ENCODE results near the gene PPP1R1C. TPM values are rescaled to one million over a fixed set of nuclear protein-coding genes. Genes with fewer than 3 reads are reported as not detected.
"Not testable (repeated sequence)": the region's sequence is repeated elsewhere in the genome, so short reads cannot be mapped to it uniquely, and the experiment has no call there.

PPP1R1C gene, protein sequence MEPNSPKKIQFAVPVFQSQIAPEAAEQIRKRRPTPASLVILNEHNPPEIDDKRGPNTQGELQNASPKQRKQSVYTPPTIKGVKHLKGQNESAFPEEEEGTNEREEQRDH
- 2.0 TPM for total RNA-seq

DNA sequence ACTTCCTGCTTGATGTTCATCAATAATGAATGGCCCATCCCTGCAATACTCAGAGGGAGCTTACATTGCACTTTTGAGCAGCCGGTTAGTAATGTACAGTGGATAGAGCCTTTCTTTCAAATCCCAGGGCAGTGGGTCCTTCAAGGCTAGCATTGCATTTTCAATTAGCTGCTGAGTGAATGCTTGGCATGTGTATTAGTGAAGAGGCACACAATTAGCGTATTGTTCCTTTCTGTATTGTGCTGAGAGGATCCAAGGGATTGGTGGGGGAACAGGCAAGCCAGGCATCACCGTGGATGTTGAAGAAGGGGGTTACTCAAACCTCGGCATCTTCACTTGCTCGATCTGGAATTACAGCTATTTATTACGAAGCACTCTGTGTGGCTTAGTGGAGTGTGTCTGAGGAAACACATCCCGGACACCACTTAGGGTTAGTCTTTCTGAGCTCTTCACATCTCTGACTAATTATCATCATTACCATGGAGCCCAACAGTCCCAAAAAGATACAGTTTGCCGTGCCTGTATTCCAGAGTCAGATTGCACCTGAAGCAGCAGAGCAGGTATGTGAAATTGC, at the start of gene PPP1R1C:
TSS of gene PPP1R1C (plus strand) at position 222 of the 574 bp plus-strand sequence. CDS start at position 480, 258 bp downstream.
- DNase-seq (ENCODE audit: low spot score): no peak

DNA sequence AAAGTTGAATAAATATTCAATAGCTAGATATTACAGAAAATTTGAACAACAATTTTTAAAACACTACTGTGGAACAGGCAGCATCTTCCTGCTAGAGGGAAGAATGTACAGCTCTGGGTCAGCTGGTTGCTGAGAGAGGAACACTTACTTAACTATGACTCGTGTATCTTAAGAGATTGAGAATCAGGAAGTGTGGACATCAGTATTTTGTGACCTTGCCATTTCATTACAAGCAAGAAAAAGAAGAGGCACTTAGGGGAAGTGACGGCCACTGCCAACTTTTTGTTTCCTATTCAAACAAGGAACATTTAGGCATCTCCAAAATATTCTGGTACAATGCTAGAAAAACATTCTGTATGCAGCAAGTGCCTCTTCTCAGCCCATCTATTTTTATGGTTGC, 48.2 kb upstream of the PPP1R1C start:
- DNase-seq (ENCODE audit: low spot score): no peak

DNA sequence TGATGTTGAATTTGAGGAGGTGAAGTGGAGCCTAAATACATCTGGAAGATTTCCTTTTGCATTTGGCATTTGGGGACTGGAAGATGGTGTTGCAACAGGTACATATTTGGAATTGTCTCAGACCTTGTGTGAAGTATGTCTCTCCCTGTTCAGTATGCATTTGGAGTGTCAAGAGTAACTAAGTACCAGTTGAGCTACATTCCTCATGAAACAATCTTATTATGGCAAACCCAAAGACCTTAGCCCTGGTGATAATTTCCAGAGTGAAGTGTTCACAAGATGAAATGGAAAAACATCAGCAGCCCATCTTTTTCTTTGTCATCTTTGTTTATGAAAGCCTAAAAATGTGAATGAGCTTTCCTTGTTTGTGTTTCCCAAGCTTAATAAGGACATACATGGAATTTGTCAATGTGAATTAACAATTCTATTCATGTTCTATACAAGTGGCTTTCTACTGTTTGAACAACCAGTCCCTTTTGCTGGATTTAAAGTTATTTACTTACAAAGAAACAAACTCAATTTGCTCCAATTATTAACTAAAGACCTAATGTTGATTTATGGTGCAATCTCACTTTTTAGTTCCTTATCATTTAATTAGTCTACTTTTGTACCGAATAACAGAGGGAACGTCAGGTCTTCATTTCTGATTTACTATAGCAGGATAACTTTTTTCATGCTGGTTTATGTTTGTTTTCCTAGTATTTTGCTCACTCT, 42.1 kb upstream of the PPP1R1C start:
- DNase-seq (ENCODE audit: low spot score): no peak

DNA sequence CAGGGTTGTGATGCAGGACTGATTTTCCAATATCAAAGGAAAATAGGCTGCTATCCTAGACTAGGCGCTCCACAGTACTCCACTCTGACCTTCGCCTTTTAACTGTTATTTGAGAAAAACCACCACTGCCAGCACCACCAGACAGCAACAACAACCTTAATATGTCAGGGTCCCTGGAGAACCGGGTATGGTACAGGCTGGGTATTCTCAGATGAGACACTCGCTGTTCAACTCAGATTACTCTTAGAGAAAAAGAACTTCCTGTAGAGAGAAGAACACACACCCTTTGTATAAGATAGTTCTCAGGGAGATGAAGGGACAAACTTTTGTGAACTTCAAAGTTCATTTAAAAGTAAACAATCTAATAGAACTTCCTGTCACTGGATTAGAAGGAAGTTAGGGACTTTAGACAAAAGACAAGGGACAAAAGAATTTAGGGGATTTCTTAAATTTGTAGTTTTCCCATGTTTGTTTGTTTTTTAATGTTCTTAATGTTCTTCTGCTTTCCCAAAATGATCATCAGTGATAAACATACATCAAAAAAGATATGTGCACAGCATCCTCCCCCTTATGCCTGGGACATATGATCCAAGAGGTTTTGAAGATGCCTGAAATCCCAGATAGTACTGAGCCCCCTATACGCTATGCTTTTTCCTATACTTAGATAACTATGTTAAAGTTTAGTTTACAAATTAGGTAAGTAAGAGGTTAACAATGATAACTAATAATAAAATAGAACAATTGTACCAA, 41.3 kb upstream of the PPP1R1C start:
- no peak for DNase-seq (ENCODE audit: low spot score)

DNA sequence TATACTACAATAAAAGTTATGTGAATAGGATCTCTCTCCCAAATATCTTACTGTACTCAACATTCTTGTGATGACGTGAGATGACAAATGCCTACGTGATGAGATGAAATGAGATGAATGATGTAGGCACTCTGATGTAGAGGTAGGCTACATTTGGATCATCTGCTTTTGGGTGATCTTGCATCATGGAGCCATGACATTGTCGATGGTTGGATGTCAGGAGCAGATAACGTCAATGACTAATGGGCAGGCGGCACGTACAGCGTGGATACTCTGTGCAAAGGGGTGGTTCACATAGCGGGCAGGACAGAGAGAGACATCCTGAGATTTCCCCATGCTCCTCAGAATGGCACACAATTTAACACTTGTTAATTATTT, 40.8 kb upstream of the PPP1R1C start:
- no peak for DNase-seq (ENCODE audit: low spot score)

DNA sequence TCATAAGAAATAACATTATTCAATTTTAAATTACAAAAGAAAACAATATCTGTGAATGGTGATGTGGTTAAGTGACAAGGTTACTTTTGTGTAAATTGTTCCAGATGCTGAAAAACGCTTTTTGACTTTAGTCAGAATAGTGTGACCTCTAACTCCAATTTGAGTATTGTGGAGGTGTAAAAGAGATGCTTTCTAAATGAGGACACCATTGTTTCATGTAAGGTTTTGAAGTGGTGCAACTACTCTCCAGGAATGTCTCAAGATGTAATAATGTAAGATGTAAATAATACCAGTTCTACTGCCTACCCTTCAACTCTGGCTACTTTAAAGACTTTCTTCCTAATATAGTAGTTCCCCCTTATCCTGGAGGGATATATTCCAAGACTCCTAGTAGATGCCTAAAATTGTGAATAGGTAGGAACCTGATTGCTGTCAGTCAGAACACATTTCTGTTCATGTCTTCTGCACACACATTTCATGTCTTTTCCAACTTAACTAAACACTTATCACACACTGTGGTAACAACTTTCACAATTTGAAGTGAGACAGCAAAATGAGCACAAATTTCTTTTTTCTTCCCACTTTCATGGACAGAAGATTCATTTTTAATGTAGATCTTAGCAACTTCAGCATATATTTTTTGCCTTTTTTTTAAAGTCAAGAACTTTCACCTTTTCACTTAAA, 39.1 kb upstream of the PPP1R1C start:
- no peak for DNase-seq (ENCODE audit: low spot score)

DNA sequence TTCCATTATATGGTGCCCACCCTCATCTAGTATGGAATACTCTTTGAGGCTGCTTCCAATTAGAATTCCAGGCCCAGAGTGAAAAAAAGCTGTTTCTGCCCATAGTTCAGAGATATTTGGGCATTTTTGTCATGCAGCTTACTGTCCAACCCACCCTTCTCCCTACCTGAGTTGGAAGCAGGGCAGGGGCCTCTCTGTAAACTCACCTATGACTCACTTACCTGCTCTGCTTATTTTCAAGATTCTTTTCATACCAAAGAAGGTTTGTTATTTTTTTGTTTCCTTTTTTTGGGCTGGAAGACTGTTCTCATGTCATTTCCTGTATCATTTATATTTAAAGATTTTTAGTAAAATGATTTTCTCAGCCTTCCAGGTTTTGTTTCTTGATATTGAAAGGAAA, 38.4 kb upstream of the PPP1R1C start:
- DNase-seq (ENCODE audit: low spot score): no peak

DNA sequence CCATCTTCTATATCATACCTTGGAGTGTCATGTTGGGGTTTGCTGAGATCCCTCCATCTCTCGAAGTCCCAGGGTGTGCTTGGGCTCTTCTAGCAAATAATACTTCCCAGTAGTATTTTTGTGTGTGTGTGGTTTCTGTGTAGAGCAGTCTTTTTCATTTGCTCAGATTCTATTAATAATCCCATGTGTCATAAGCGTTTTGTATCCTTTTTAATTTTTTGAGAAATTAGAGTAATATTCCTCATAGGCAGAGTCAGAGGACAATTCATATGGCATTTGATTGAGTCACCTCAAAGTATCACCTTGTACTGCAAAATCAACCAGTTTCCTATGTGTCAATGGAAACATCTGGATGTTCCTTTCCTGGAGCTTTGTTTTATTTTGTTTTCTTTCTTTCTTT, 37.4 kb upstream of the PPP1R1C start:
- DNase-seq (ENCODE audit: low spot score): no peak

DNA sequence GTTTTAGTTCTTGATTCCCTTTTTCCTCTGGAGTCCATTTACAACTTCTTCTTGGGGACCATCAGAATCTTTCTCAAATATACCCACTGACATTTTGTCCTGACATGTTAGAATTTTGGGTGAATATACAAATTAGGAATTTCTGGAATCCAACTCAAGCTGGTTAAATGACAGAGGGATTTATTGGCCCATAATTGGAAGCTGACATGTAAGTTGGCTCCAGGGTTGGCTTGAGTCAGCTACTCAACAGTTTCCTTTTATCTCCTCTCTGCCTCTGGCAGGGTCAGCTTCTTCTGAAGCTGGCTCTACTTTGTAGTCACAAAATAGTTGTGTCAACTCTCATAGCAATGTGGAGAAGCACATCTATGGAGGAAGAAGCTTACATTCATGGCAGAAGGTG, 36.6 kb upstream of the PPP1R1C start:
- DNase-seq (ENCODE audit: low spot score): no peak

DNA sequence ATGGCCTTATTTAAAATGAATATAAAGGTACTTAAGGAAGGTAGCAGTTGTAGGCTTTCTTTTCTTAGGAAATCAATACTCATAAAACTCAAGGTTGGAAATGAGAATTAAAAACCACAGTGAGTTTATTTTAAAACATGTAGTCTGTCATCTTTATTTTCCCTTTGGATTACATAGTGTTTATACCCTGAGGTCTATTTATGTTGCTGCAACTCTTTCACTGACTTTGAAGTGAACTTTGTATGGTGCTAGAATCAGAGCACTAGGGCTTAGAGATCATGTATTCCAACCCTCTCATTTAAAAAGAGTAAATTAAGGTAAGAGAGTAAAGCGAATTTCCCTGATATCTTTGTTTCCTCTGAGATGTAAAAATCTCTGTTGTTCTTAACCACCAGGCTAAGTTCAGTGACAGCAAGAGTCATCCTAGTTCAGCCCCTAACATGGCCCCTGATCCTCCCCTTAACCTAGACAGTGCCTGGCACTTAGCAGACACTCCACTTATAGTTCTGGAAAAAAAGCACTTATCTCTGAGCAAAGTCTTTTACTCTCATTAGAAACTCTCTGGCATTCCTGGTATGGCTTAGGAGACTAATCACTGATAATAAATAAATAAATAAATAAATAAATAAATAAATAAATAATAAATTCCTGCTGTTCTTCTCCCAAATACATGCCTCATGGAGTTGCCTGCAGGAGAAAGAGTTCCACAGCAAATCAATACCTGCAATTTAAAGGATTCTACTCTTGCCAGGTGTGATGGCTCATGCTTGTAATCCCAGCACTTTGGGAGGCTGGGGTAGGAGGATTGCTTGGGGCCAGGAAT, 33.0 kb upstream of the PPP1R1C start:
- DNase-seq (ENCODE audit: low spot score): no peak

DNA sequence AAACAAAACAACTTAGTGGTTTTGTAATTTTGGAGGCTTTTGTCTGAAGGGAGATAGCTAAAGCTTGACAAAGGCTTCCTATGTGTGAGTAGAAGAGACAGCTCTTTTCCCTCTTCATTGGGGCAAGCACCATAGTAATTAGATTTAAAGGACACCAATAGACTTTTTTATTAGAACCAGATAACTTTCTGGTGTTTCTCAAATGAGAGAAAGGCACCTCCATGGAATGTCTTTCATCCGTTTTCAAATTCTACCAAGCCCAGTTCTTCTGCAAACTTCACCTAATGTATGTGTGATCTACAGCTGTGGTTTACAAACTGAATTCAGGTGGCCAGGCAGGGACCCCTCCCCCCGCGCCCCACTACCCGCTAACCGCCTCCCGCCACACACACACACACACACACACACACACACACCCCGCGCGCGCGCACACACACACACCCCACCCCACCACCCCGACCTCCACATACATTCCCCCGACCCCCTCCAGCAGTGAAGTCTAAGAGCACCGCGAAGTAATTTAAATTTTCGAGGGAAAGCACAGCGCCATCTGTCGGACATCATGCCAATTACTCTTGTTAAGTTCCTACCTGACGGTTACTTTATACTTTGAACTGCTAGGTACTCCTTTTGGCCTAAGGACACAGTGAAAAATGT, 31.6 kb upstream of the PPP1R1C start:
- DNase-seq (ENCODE audit: low spot score): peak; percentile 49

DNA sequence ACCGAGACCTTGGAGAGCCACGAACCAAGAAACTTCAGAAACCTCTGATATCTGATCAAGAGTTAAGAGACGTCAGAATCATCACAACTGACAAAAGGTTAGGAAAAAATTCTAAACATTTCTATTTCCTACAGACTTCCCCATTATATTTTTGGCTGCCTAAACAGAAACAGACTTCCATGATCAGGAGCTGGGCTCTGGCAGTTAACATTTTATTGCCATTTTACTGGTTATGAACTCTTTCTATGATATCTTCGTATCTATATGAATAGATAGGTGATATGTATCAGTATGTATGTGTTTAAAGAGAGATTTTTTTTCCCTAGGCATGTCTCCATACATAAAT, 31.1 kb upstream of the PPP1R1C start:
- no peak for DNase-seq (ENCODE audit: low spot score)

DNA sequence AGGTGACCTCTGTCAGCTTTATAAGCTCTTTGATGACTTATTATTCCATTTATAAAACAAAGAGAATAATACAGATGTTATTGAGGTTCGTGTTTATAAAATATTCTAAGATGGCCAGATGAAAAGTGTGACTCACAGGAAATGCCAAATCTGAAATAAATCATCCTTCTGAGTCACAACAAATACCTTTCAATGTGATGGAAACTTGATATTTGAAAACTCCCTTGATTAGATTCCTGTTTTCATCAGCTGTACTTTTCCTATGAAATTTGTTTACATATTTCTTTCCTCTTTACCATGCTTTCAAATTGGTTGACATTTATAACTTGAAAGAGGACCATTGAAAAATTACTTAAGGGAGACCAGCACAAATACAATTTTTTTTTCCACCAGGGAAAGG, 30.6 kb upstream of the PPP1R1C start:
- no peak for DNase-seq (ENCODE audit: low spot score)

DNA sequence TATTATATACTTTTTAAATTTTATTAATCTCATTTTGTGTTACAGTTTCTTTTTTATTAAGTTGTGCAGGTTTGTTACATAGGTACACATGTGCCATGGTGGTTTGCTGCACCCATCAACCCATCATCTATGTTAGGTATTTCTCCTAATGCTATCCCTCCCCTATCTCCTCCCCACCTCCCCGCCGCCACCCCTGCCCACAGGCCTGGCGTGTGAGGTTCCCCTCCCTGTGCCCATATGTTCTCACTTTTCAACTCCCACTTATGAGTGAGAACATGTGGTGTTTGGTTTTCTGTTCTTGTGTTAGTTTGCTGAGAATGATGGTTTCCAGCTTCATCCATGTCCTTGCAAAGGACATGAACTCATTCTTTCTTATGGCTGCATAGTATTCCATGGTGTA, 29.8 kb upstream of the PPP1R1C start:
- DNase-seq (ENCODE audit: low spot score): not testable (repeated sequence)

DNA sequence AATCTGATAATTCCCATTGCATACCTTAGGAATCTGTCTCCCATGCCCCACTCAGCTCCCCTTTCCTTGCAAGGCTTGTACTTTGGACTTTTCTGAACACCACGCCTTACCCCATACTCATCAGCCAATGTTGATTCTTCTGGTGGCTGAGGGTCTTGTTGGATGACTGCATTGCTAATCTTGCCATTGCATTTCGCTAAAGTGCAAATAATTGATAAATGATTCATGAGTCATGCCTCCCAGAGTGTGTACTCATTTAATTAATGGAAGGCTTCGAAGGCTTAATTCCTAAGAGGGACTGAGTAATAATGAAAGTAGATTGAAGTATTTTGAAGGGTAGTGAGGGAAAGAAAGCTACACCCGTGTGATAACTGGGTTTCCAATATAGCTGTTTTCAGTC, 28.0 kb upstream of the PPP1R1C start:
- no peak for DNase-seq (ENCODE audit: low spot score)

DNA sequence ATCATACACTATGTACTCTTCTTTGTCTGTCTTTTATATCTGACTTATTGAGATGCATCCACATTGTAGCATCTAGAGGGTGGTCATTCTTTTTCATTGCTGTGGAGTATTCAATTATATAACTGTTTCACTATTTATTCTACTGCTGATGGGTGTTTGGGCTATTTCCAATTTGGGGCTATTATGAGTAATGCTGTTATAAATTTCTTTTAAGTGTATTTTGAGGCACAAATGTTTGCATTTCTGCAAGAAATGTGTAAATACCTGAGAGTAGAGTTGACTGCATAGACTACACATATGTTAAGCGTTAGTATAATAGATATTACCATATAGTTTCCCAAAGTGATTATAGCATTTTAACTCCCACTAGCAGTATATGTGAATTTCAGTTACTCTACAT, 26.9 kb upstream of the PPP1R1C start:
- DNase-seq (ENCODE audit: low spot score): no peak

DNA sequence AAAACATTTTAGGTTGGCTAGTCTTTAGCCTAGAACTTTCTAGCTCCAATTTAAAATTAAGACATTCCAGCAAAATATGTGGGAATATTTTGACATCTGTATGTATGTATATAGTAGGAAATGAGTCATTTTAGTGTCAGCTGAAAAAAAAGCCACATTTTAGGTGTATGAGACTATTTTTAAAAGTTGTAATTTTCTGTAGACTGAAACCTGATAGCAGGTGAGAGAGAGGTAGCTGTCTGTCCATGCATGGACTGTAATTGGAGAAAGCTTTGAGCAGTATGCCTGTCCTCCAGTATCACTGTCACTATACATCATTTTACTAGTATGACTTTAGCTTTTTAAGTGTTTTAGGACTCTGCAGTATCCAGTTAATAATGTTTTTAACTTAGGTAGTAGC, 26.1 kb upstream of the PPP1R1C start:
- DNase-seq (ENCODE audit: low spot score): no peak

DNA sequence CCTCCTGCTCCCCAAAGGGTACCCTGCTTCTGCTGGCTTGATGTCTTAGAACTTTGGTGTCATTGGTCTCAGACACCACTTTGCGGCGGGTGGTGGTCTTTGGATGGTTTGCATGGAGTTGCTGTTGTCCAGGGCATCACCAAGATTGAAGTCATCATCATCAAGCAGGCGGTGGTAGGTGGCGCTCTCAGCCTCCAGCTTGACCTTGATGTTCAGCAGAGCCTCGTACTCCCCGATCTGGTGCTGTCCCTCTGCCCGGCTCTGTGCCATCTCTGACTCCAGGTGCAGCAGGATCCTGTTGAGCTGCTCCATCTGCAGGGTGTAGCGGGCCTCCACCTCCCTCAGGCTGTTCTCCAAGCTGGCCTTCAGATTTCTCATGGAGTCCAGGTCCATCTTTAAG, 24.5 kb upstream of the PPP1R1C start:
- not testable (repeated sequence) for DNase-seq (ENCODE audit: low spot score)

DNA sequence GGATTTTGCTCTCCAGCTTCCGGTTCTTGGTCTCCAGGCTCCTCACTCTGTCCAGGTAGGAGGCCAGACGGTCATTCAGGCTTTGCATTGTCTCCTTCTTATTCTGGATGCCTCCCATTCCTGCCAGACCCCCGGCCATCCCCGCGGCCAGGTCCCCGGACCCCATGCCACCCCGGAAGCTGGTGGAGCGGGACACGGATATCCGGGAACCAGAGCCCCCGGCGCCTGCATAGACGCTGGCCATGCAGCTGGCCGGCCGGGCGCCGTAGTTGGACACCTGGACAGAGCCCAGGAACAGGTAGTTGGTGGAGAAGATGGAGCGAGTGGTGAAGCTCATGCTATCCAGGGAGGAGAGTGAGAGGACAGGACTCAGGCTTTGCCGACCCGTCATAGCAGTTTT, 23.5 kb upstream of the PPP1R1C start:
- DNase-seq (ENCODE audit: low spot score): no peak

DNA sequence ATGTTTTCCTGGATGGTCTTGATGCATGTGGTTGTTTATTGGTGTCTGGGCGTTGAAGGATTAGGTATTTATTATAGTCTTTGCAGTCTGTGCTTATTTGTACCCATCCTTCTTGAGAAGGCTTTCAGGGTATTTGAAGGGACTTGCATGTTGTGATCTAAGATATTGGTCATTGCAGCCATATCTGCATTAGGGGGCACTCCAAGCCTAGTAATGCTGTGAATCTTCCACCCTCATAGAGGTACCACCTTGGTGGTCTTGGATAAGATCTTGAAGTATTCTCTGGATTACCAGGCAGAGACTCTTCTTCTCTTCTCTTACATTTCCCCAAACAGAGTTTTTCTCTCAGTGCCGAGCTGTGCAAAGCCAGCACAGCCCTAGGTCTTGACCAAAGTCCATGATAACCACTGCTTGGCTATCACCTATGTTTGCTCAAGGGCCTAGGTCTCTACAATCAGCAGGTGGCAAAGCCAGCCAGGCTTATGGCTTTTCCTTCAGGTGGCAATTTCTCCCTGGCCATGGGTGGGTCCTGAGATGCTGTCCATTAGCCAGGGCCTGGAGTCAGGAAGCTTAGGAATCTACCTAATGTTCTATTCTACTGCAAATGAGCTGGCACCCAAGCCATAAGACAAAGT, 15.4 kb upstream of the PPP1R1C start:
- no peak for DNase-seq (ENCODE audit: low spot score)

DNA sequence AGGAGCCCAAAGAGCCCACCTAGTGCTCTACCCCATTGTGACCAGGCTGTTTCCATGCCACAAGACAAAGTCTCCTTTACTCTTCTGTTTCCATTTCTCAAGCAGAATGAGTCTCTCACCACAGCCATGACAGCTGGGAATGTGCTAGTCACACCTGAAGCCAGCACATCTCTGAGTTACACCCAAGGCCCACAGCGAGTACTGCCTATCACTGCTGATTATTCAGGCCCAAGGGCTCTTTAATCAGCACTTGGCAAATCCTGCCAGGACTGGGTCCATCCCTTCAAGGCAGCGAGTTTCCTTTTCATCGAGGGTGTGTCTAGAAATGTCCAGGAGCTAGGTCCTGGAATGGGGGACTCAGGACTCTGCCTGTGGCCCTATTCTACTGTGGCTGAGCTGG, 14.6 kb upstream of the PPP1R1C start:
- DNase-seq (ENCODE audit: low spot score): no peak

All from ureter (tissue), 1 donor.